HG03439 (cell line): ENCODE data around the gene THOC5.
"Not testable (repeated sequence)": the region's sequence is repeated elsewhere in the genome, so short reads cannot be mapped to it uniquely, and the experiment has no call there.

Source experiments
- ATAC-seq: cut with Tn5 transposase; IDR thresholded peaks from one replicate; pipeline ENCODE4 v1.9.1; 2021; ENCODE audit warnings: mild to moderate bottlenecking, moderate library complexity; ENCODE audit not compliant: unreplicated experiment

Gene THOC5

DNA sequence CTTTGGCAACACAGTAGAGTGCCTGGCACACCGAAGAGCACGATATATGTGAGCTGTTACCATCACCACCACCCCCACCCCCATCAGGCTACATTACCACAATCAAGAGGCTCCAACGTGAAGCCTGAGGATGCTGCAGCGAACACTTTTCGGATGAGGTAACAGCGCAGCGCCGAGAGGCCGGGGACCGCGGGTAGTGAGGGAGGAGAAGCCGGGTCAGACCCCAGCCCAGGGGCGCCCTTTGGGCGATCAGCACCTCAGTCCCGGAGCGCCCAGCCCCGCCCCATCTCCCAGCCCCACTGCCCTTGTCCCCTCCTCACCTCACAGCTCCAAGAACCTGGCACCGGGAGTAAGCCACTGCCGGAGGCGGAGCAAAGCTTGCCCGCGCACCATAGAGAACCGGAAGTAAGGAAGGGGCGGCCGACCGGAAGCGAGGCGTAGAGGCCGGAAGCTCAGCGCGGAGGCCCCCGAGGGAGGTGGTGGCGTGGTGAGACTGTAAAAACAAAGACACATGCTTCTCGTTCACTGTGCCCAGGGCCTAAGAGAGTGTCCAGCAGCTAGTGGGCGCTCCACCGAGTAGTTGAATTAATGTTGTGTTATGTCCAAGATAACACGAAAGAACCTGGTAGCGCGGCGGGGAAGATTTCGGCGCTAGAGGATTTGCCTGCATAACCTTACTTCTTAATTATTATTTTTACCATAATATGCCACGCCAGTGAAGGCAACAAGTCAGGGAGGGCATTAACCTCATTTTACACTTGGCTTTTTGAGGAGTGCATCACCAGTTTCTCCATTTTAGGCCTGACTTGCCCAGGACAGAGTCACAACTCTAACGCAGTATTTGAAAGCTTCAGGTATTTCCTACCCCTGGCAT, at the start of gene THOC5:
TSS of gene THOC5 (minus strand) at position 407 of the 874 bp plus-strand sequence. CDS start 4,610 bp downstream, outside the sequence.
- ATAC-seq, result peak; percentile 94

DNA sequence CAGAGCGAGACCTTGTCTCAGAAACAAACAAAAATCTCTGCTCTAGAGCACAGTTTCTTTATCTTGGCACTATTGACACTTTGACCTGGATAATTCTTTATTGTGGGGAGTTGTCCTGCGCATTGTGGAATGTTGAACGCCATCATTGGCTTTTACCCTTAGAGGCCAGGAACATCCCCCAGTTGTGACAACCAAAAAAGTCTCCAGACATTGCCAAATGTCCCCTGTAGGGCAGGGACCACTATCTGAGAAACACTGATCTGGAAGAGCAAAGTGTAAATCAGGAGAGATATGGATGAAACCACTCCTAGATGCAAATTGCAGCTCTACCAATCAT, 45.1 kb upstream of the THOC5 start:
- no peak for ATAC-seq

DNA sequence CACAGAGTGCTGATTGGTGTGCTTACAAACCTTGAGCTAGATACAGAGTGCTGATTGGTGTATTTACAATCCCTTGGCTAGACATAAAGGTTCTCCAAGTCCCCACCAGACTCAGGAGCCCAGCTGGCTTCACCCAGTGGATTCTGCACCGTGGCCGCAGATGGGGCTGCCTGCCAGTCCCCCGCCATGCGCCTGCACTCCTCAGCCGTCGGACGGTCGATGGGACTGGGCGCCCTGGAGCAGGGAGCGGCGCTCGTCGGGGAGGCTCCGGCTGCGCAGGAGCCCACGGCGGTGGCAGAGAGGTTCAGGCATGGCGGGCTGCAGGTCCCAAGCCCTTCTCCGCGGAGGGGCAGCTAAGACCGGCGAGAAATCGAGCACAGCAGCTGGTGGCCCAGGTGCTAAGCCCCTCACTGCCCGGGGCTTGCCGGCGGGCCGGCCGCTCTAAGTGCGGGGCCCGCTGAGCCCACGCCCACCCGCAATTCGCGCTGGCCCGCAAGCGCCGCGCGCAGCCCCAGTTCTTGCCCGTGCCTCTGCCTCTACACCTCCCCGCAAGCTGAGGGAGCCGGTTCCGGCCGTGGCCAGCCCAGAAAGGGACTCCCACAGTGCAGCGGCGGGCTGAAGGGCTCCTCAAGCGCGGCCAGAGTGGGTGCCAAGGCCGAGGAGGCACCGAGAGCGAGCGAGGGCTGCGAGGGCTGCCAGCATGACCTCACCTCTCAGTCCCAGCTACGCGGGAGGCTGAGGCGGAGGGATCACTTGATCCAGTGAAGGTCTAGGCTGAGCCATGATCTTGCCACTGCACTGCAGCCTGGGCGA, 44.5 kb upstream of the THOC5 start:
- ATAC-seq, result not testable (repeated sequence)

DNA sequence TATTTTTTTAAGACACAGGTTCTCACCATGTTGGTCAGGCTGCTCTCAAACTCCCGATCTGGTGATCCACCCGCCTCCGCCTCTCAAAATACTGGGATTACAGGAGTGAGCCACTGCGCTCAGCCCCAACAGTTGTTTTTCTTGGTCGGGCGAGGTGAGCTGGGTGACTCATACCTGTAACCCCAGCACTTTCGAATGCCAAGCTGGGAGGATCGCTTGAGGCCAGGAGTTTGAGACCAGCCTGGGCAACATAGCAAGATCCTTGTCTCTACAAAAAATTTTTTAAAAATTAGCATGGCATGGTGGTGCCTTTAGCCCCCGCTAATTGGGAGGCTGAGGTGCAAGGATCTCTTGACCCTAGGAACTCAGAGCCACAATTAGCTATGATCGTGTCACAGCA, 42.9 kb upstream of the THOC5 start:
- no peak for ATAC-seq

DNA sequence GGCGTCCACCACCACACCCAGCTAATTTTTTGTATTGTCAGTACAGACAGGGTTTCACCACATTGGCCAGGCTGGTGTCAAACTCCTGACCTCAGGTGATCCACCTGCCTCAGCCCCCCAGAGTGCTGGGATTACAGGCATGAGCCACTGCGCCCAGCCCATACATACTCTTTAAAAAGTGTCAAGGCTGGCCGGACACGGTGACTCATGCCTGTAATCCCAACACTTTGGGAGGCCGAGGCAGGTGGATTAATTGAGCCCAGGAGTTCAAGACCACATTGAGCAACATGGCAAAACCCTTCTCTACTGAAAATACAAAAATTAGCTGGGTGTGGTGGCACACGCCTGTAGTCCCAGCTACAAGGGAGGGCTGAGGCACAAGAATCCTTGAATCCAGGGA, 40.9 kb upstream of the THOC5 start:
- ATAC-seq, result not testable (repeated sequence)

DNA sequence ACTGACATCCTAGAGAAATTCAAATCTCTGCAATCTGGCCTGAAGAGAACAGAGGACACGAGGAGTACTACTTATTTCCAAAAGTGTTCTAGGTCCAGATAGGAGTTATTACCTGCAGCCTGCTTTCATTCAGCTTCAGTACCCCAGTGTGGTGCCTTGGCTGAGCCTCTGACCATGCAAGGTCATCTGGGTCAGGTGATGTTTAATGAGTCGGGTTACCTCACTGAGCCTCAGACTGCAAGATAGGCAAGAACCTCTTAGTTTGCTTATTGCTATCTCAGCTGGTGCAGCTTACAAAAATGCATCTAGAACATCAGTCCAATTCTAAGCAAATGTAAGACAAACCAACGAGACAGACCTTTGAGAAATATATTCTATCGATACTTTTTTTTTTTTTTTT, 40.4 kb upstream of the THOC5 start:
- ATAC-seq, result no peak

DNA sequence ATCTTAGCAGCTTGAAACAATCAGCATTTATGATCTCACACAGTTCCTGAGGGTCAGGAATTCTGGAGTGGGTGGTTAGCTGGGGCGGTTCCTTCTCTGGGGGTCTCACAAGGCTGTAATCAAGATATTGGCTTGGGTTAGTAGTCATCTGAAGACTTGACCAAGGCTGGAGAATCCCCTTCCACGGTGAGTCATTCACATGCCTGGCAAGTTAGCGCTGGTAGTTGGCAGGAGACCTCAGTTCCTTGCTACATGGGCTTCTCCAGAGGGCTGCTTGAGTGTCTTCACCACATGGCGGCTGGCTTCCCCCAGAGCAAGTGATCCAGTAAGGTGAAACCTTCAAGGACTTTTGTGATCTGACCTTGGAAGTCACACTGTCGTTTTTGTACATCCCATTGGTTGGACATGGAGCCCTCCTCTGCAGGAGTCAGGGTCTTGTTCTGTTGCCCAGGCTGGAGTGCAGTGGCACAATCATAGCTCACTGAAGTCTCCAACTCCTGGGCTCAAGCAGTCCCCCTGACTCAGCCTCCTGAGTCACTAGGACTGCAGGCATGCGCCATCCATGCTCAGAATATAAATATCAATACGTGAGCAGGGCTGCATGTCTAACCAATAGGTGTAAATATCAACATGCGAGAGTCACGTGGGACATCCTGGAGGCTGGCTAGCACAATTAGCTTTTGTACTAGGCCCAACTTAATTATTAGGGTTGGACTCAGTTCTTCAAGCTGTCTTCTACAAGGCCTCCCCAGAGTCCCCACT, 34.6 kb upstream of the THOC5 start:
- no peak for ATAC-seq

DNA sequence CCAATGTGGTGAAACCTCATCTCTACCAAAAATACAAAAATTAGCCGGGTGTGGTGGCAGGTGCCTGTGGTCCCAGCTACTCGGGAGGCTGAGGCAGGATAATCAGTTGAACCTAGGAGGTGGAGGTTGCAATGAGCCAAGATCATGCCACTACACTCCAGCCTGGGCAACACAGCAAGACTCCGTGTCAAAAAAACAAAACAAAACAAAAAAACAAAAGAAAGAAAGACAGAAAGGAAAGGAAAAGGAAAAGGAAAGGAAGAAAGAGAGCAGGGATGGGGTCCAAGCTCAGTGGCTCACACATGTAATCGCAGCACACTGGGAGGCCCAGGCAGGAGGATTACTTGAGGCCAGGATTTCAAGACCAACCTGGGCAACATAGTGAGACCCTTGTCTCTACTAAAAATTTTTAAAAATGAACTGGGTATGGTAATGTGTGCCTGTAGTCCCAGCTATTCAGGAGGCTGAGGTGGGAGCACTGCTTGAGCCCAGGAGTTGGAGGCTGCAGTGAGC, 32.7 kb upstream of the THOC5 start:
- not testable (repeated sequence) for ATAC-seq

GRCh38 chr22:29584975-29585374, 31.4 kb upstream of the THOC5 start:
- ATAC-seq, result no peak

DNA sequence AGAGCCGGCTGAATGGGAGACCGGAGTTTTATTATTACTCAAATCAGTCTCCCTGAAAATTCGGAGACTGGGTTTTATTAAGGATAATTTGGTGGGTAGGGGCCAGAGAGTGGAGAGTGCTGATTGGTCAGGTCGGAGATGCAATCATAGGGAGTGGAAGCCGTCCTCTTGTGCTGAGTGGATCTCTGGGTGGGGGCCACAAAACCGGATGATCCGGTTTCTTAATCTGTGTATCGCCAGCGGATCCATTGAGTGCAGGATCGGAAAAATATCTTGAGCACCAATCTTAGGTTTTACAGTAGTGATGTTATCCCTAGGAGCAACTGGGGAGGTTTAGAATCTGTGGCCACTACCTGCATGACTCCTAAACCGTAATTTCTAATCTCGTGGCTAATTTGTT, 28.2 kb upstream of the THOC5 start:
- no peak for ATAC-seq

DNA sequence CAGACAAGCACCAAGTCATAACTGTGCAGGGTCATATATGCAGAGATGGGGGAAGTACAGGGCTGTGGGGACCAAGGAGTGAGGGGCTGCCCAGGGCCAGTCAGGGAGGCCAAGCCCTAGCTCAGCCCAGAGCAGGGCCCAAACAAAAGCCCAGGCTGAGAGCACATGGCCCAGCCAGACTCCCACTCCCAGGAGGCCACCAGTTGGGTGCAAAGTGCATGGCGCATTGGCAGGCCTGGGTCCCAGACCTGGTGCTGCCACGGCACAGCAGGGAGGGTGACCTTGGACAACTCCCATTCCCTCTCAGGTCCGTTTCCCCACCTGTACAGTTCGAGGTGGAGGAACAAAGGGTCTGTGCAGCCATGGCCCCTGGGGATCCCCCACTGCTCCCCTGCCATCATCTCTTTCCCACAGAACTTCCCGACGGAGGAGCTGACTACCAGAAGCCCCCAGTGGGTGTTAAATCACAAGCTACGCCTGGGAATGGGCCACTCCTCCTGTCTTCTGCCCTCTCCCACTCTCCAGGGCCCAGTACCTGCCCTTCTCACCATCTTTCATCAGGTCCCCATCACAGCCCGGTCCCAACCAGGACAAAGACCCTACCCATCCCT, 26.7 kb upstream of the THOC5 start:
- ATAC-seq, result peak; percentile 17

- ATAC-seq, result no peak
Measured at GRCh38 chr22:29578462-29579200, 25.1 kb upstream of the THOC5 start.

DNA sequence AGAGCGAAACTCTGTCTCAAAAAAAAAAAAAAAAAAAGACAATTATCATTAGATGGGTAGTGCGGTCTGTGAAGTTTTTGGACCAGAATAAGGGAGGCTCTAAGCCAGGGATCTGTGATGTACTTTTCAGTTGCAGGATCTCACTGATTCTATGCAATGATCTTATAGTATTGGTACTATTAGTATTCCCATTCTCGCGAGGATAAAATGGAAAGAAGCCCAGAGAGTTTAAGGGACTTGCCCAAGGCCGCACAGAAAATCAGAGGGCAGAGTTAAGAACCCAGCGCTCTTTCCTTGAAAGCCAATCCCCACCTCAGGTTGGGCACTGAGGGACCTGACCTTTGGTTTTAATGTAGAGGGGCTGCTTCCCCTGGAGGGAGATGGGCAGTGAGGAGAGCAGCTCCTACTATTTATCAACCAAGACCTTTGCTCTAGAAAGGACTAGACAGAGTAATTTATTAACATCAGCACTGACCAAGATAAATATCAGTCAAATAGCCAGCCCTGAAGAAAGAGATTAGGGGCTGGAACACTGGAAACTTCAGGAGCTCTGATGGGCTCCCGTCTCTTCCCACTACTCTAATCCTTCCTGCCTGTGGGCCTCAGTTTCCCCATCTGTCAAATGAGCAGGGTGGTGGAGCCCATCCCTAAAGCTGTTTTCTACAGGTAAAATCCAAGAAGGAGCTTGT, 21.3 kb upstream of the THOC5 start:
- no peak for ATAC-seq

GRCh38 chr22:29570912-29571549, 17.5 kb upstream of the THOC5 start:
- no peak for ATAC-seq

DNA sequence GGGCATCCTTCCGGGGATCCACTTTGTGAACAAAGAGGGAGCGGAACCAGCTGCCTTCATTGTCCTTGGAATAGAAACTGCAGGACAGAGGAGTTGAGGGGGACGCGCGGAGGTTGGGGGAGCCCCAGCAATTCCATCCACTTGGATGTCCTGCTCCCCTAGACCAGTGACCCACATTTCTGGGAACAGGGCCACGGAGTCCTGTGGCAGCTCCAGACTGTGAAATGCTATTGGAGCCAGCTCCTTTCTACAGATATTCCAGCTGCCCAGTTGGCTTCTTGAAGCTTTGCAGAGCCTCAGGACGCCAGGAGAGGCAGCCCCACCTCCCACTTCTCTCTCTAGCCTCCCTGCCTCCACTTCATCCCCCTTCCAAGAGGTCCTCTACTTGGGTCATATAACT, 16.9 kb upstream of the THOC5 start:
- no peak for ATAC-seq

DNA sequence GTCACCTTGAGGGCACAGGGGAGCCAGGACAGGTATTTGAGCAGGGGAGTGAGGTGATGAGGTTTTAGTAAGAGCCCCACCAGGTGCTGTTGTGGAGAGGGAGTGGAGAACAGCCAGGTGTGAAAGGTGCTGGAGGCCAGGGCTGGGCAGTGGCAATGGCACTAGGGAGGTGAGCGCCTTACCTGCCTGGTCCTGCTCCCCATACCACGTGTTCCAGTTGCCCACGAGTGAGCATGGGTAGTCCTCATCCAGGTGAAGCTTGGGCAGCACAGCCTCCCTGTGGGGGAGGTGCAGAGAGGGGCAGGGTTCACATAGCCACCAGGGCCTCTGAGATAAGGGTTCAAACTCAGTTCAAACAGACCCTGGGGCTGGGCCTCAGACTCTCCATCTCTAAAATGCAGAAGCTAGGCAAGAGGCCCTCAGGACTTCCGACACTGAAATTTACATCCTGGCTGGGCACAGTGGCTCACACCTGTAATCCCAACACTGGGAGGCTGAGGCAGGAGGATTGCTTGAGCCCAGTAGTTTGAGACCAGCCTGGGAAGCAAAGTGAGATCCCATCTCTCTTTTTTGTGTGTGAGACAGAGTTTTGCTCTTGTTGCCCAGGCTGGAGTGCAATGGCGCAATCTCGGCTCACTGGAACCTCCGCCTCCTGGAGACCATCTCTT, 15.6 kb upstream of the THOC5 start:
- no peak for ATAC-seq

DNA sequence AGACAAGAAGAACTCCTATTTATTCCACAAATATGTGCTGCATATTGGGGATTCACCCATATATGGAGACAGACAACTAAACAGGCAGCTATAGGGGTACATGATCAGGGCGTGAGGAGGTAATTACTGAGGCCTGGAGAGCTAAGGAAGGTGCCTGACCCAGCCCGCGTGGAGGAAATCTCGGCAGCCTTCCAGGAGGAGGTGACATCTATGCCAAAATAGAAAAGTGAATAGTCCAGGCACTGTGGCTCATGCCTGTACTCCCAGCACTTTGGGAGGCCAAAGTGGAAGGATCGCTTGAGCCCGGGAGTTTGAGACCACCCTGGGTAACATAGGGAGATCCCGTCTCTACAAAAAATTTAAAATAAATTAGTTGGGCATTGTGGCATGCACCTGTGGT, 13.8 kb upstream of the THOC5 start:
- ATAC-seq, result no peak

- ATAC-seq, result not testable (repeated sequence)
Measured at GRCh38 chr22:29566513-29566912, 13.0 kb upstream of the THOC5 start.
